GM23248 (cell line): ENCODE results near the gene TMEM196. TPM values are rescaled to one million over a fixed set of nuclear protein-coding genes. Genes with fewer than 3 reads are reported as not detected.
A peak's percentile ranks its signal among the peaks of the same experiment; 100 is the strongest.

Experiments used
- DNase-seq: peaks from one replicate; pipeline ENCODE4 v3.0.0-alpha.2; 2015
- H2AFZ ChIP-seq: fragments of 200-600 bp; sonication (generic); 2 replicates; pipeline ENCODE4 v1.6.1; 2016; ENCODE audit warnings: antibody characterized with exemption
- H3F3A ChIP-seq: fragments of 200-600 bp; sonication (generic); 2 replicates; pipeline ENCODE4 v1.6.1; 2016; ENCODE audit warnings: mild to moderate bottlenecking, antibody characterized with exemption, mixed run types; ENCODE audit not compliant: insufficient read depth
- H3K27ac ChIP-seq: fragments of 200-600 bp; sonication (generic); 2 replicates; pipeline ENCODE4 v1.5.1; 2016; ENCODE audit warnings: mild to moderate bottlenecking
- H3K27me3 ChIP-seq: fragments of 200-600 bp; sonication (generic); replicated peaks from 2 replicates; pipeline ENCODE4 v1.6.1; 2016; ENCODE audit warnings: mild to moderate bottlenecking; ENCODE audit not compliant: insufficient read depth
- H3K36me3 ChIP-seq: fragments of 200-600 bp; sonication (generic); 2 replicates; pipeline ENCODE4 v1.6.1; 2016; ENCODE audit warnings: low read depth, mild to moderate bottlenecking
- H3K4me1 ChIP-seq: fragments of 200-600 bp; sonication (generic); 2 replicates; pipeline ENCODE4 v1.6.1; 2016; ENCODE audit warnings: mild to moderate bottlenecking; ENCODE audit not compliant: insufficient read depth
- H3K4me2 ChIP-seq: fragments of 200-600 bp; sonication (generic); one replicate; pipeline ENCODE4 v1.6.1; 2016; ENCODE audit warnings: mild to moderate bottlenecking; ENCODE audit not compliant: unreplicated experiment
- H3K4me3 ChIP-seq: fragments of 200-600 bp; sonication (generic); 2 replicates; pipeline ENCODE4 v1.5.1; 2016; ENCODE audit warnings: mild to moderate bottlenecking
- H3K79me2 ChIP-seq: fragments of 200-600 bp; sonication (generic); 2 replicates; pipeline ENCODE4 v1.6.1; 2016; ENCODE audit warnings: mild to moderate bottlenecking; ENCODE audit not compliant: insufficient read depth
- H3K9ac ChIP-seq: fragments of 200-600 bp; sonication (generic); 2 replicates; pipeline ENCODE4 v1.6.1; 2016; ENCODE audit warnings: mild to moderate bottlenecking
- H3K9me2 ChIP-seq: fragments of 200-600 bp; sonication (generic); 2 replicates; pipeline ENCODE4 v1.6.1; 2016; ENCODE audit warnings: mixed run types, mild to moderate bottlenecking, moderate library complexity; ENCODE audit not compliant: insufficient read depth
- H3K9me3 ChIP-seq: fragments of 200-600 bp; sonication (generic); one replicate; pipeline ENCODE4 v1.6.1; 2017; ENCODE audit warnings: low read depth
- H4K20me1 ChIP-seq: fragments of 200-600 bp; sonication (generic); 2 replicates; pipeline ENCODE4 v1.6.0; 2016; ENCODE audit not compliant: insufficient read depth
- EZH2 ChIP-seq: fragments of 200-600 bp; sonication (generic); IDR thresholded peaks from 2 replicates; pipeline ENCODE4 v1.6.1; 2018; ENCODE audit warnings: antibody characterized with exemption, mild to moderate bottlenecking; ENCODE audit not compliant: insufficient read depth, poor library complexity, severe bottlenecking
- EZH2phosphoT487 ChIP-seq: fragments of 200-600 bp; sonication (generic); IDR thresholded peaks from 2 replicates; pipeline ENCODE4 v1.6.1; 2018; ENCODE audit warnings: antibody characterized with exemption, moderate library complexity, mild to moderate bottlenecking, low read depth; ENCODE audit not compliant: insufficient read depth
- WGBS, 2 experiments: methylation state at CpG; one replicate each; pipeline ENCODE4 v1.1.6; 2015 to 2017; ENCODE audit warnings: low lambda C conversion rate in 2 of 2, low coverage in 1 of 2; ENCODE audit errors: missing lambda C conversion rate in 2 of 2; 5-methylcytosine and 5-hydroxymethylcytosine counted together
- in situ Hi-C: fragments of 300-500 bp; cut with MboI; formaldehyde crosslinking; loops from 2 replicates; pipeline ENCODE4 v1.15.0; 2020
- polyA plus RNA-seq: library from polyadenylated mRNA; unstranded; fragments of >200 nt; fragmentation: Nextera tagmentation; extraction: Ambion mirVana; gene quantifications from 2 replicates; pipeline ENCODE4 v1.2.1, GENCODE V29; 2016
- total RNA-seq: library from RNA; depleted of rRNA; stranded (reverse); fragments of >200 nt; shearing (Covaris generic); gene quantifications from 2 replicates; pipeline ENCODE4 v1.2.3, GENCODE V29; 2014; rRNA removed

The TMEM196 gene
- total RNA-seq (not detected in 2 replicates), polyA plus RNA-seq (not detected in 2 replicates)

DNA sequence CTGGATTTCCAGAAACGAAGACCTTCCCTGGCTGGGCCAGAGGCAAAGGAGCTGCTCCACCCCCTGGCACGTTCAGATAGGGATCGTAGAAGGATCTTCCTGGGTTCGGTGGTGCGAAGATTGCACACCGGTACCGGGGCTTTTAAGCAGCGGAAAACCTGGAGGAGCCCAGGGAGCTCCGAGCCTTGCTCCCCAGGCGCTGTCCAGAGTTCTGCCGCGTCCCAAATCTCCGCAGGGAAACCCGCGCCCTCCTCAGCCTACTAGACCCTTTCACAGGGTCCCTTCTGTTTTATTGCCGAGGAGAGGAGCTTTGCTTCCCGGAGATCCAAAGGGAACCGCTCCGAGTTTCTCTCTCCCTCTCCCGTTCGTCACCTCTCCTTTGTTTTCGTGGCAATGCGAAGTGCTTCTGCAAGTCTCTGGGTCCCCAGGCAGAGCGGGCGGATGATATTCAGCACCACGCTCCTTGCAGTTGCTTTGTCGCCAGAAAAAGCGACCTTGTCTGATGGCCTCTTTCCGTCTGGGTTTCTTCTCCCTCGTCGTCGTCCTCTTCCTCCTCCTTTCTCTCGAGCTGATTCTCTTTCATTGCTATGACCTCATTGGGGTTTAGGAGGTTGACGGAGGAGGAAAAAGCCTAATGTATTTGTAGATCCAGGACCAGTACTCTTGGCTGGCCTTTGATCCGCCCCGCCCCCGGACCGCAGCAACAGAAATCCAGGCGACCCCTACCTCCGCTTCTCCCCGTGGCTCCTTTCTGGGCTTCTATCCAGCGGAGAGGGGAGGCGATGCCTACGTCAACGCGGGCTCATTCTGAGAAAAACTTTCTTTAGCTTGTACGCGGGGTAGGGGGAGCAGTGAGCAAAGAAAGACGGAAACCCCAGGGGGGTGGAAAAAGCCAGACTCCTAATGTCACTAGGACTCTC is at the start of gene TMEM196:
Gene TMEM196 (minus strand): TSS at position 777 of the 920 bp plus-strand sequence. CDS start 921 bp downstream, outside the sequence.
- WGBS, 2 experiments: 4 to 5% methylated on average over 47 to 49 of the region's 49 CpGs
- Histone ChIP-seq H3K9me3 (no peaks in the 10 kb centered on the region), H3K27ac (no peak within 1 kb of the TSS), H4K20me1 (no peaks in the 10 kb centered on the region), H3K9me2 (no peaks in the 10 kb centered on the region), H3K27me3 (peaks cover 23% of the 10 kb centered on the region), H3K4me2 (peak within 1 kb of the TSS; percentile 56), H3K36me3 (no peaks in the 10 kb centered on the region), H2AFZ (no peak within 1 kb of the TSS), H3K9ac (no peak within 1 kb of the TSS), H3K4me3 (no peak within 1 kb of the TSS), H3K79me2 (no peaks in the 10 kb centered on the region), H3K4me1 (no peaks in the 10 kb centered on the region), H3F3A (no peaks in the 10 kb centered on the region)
- DNase-seq: peak; percentile 59
- in situ Hi-C loops: loop anchor here (25.0 kb wide), 1 partner anchor 389 kb away; no protein-coding TSS in a partner anchor
- no peak for TF ChIP-seq EZH2
- TF ChIP-seq EZH2phosphoT487: no peak

GRCh38 chr7:19816128-19816527 is 42.7 kb upstream of the TMEM196 start:
- no peak overlapping the region for H3K27ac ChIP-seq
- DNase-seq: no peak
- H4K20me1 ChIP-seq: no peaks in the 10 kb centered on the region
- H3K9ac ChIP-seq: no peak overlapping the region
- no peaks in the 10 kb centered on the region for H3K4me1 ChIP-seq
- no peaks in the 10 kb centered on the region for H3K27me3 ChIP-seq
- H3K4me2 ChIP-seq: no peak overlapping the region
- no peak for TF ChIP-seq EZH2phosphoT487
- no peak for TF ChIP-seq EZH2
- no peaks in the 10 kb centered on the region for H3K9me3 ChIP-seq
- no peaks in the 10 kb centered on the region for H3K79me2 ChIP-seq
- H3K36me3 ChIP-seq: no peaks in the 10 kb centered on the region
- H3F3A ChIP-seq: no peaks in the 10 kb centered on the region
- H3K4me3 ChIP-seq: no peak overlapping the region
- 44 to 50% methylated on average over 2 of the region's 2 CpGs for WGBS, 2 experiments
- no peak overlapping the region for H2AFZ ChIP-seq
- in situ Hi-C loops: no loop called here
- no peaks in the 10 kb centered on the region for H3K9me2 ChIP-seq

GRCh38 chr7:19815546-19815945 is 42.1 kb upstream of the TMEM196 start:
- Histone ChIP-seq H3K9ac (no peak overlapping the region), H3K4me3 (no peak overlapping the region), H3K79me2 (no peaks in the 10 kb centered on the region), H3K9me3 (no peaks in the 10 kb centered on the region), H3K27me3 (no peaks in the 10 kb centered on the region), H3K9me2 (no peaks in the 10 kb centered on the region), H3F3A (no peaks in the 10 kb centered on the region), H4K20me1 (no peaks in the 10 kb centered on the region), H3K4me1 (no peaks in the 10 kb centered on the region), H3K4me2 (no peak overlapping the region), H3K36me3 (no peaks in the 10 kb centered on the region), H3K27ac (no peak overlapping the region), H2AFZ (no peak overlapping the region)
- TF ChIP-seq EZH2phosphoT487 (no peak), EZH2 (no peak)
- no peak for DNase-seq
- WGBS, 2 experiments: 26 to 34% methylated on average over 2 of the region's 2 CpGs
- in situ Hi-C loops: no loop called here

DNA sequence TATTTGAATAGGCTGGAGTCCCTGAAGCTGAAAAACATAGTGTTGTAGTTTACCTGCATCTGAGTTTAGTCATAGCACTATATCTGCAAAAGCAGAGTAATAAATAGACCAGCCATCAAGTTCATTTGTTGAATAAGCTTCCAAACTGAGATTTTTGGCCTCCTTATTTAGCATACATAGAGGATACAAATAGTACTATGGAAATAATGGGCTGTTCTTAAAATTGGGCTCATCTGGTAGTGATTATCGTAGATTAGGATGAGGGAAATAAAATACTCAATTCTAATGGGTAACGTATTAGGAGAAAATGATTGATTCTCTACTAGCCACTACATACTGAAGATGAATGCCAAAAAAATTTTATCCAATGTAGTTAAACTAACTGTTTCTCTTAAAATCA is 41.4 kb upstream of the TMEM196 start:
- H3K4me2 ChIP-seq: no peak overlapping the region
- WGBS, 2 experiments: 57% methylated on average over 2 of the region's 2 CpGs
- no peaks in the 10 kb centered on the region for H4K20me1 ChIP-seq
- no peak overlapping the region for H3K4me3 ChIP-seq
- TF ChIP-seq EZH2 (no peak), EZH2phosphoT487 (no peak)
- no peak overlapping the region for H3K9ac ChIP-seq
- H3K36me3 ChIP-seq: no peaks in the 10 kb centered on the region
- in situ Hi-C loops: no loop called here
- no peaks in the 10 kb centered on the region for H3F3A ChIP-seq
- H3K27ac ChIP-seq: no peak overlapping the region
- H3K79me2 ChIP-seq: no peaks in the 10 kb centered on the region
- no peak for DNase-seq
- H3K9me2 ChIP-seq: no peaks in the 10 kb centered on the region
- H3K9me3 ChIP-seq: no peaks in the 10 kb centered on the region
- H3K4me1 ChIP-seq: no peaks in the 10 kb centered on the region
- no peaks in the 10 kb centered on the region for H3K27me3 ChIP-seq
- H2AFZ ChIP-seq: no peak overlapping the region
